ENCODE data around the gene ABHD16B. TPM values are rescaled to one million over a fixed set of nuclear protein-coding genes. Genes with fewer than 3 reads are reported as not detected.

ABHD16B gene
- total and polyA plus RNA-seq, 2 of the 13 experiments (the other 11 are each of a cell fraction or from before 2014, with no cell fraction given), result not detected

DNA sequence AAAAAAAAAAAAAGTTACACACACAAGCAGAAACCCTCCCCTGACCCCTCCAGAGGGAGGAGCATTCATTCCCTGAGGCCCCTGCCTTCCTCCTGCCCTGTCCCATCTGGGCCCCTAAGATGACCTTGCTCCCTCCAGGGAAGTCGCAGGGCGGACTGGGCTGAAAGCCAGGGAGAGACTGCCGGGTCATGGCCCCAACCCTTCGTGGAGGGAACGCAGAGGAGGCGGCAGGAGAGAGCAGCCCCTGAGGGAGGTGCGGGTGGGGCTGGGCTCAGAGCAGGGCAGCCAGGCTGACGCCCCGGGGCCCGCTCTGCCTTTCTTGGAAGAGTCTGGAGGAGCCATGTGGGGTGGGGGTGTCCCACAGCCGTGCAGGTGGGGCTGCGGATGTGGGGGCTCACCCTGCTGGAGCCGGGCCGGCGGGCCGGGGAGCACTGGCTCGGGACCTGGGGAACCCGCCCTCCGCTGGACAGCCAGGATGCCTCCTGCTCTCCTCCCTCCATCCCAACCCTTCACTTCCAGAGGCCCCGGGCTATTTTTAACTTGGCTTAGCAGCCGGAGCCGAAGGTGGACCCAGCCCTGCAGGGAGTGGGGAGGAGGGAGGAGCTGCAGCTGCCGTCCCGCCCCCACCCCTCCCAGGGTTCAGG lies 15.0 kb upstream of the ABHD16B start (continued):
- TF ChIP-seq KDM5B (CRISPR knock-in tag; IDR thresholded peaks at IDR 0.05; ENCODE audit: borderline replicate concordance), result 0 out of 2 replicates have a peak, but pooled peaks have one; percentile 31
- TF ChIP-seq POGZ (CRISPR knock-in tag; IDR thresholded peaks at IDR 0.05), result peak; percentile 39; the same call in 1 of the 2 replicates
- no peak for TF ChIP-seq ZNF383 (CRISPR knock-in tag; IDR thresholded peaks at IDR 0.05; ENCODE audit: borderline replicate concordance)
- TF ChIP-seq NFE2L1 (CRISPR knock-in tag; IDR thresholded peaks at IDR 0.05; ENCODE audit: borderline replicate concordance), result no peak
- TF ChIP-seq NFKBIZ (CRISPR knock-in tag; IDR thresholded peaks at IDR 0.05), result no peak
- no peak for TF ChIP-seq TBL1XR1 (IDR thresholded peaks at IDR 0.05; ENCODE audit: borderline replicate concordance, low read length, partially characterized antibody)
- TF ChIP-seq ZNF674 (CRISPR knock-in tag; IDR thresholded peaks at IDR 0.05; ENCODE audit: low read depth), result no peak
- TF ChIP-seq NFATC3 (CRISPR knock-in tag; IDR thresholded peaks at IDR 0.05), result no peak
- TF ChIP-seq, protein P1, sequence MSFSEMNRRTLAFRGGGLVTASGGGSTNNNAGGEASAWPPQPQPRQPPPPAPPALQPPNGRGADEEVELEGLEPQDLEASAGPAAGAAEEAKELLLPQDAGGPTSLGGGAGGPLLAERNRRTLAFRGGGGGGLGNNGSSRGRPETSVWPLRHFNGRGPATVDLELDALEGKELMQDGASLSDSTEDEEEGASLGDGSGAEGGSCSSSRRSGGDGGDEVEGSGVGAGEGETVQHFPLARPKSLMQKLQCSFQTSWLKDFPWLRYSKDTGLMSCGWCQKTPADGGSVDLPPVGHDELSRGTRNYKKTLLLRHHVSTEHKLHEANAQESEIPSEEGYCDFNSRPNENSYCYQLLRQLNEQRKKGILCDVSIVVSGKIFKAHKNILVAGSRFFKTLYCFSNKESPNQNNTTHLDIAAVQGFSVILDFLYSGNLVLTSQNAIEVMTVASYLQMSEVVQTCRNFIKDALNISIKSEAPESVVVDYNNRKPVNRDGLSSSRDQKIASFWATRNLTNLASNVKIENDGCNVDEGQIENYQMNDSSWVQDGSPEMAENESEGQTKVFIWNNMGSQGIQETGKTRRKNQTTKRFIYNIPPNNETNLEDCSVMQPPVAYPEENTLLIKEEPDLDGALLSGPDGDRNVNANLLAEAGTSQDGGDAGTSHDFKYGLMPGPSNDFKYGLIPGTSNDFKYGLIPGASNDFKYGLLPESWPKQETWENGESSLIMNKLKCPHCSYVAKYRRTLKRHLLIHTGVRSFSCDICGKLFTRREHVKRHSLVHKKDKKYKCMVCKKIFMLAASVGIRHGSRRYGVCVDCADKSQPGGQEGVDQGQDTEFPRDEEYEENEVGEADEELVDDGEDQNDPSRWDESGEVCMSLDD (CRISPR knock-in tag; IDR thresholded peaks at IDR 0.05; ENCODE audit: borderline replicate concordance), result no peak; the same call in 1 of the 2 replicates
- peak; percentile 60; the same call in 1 of the 2 replicates for TF ChIP-seq ZNF790 (CRISPR knock-in tag; IDR thresholded peaks at IDR 0.05; ENCODE audit: borderline replicate concordance)
- no peak for TF ChIP-seq NFYC (CRISPR knock-in tag; IDR thresholded peaks at IDR 0.05)
- TF ChIP-seq, protein P2, sequence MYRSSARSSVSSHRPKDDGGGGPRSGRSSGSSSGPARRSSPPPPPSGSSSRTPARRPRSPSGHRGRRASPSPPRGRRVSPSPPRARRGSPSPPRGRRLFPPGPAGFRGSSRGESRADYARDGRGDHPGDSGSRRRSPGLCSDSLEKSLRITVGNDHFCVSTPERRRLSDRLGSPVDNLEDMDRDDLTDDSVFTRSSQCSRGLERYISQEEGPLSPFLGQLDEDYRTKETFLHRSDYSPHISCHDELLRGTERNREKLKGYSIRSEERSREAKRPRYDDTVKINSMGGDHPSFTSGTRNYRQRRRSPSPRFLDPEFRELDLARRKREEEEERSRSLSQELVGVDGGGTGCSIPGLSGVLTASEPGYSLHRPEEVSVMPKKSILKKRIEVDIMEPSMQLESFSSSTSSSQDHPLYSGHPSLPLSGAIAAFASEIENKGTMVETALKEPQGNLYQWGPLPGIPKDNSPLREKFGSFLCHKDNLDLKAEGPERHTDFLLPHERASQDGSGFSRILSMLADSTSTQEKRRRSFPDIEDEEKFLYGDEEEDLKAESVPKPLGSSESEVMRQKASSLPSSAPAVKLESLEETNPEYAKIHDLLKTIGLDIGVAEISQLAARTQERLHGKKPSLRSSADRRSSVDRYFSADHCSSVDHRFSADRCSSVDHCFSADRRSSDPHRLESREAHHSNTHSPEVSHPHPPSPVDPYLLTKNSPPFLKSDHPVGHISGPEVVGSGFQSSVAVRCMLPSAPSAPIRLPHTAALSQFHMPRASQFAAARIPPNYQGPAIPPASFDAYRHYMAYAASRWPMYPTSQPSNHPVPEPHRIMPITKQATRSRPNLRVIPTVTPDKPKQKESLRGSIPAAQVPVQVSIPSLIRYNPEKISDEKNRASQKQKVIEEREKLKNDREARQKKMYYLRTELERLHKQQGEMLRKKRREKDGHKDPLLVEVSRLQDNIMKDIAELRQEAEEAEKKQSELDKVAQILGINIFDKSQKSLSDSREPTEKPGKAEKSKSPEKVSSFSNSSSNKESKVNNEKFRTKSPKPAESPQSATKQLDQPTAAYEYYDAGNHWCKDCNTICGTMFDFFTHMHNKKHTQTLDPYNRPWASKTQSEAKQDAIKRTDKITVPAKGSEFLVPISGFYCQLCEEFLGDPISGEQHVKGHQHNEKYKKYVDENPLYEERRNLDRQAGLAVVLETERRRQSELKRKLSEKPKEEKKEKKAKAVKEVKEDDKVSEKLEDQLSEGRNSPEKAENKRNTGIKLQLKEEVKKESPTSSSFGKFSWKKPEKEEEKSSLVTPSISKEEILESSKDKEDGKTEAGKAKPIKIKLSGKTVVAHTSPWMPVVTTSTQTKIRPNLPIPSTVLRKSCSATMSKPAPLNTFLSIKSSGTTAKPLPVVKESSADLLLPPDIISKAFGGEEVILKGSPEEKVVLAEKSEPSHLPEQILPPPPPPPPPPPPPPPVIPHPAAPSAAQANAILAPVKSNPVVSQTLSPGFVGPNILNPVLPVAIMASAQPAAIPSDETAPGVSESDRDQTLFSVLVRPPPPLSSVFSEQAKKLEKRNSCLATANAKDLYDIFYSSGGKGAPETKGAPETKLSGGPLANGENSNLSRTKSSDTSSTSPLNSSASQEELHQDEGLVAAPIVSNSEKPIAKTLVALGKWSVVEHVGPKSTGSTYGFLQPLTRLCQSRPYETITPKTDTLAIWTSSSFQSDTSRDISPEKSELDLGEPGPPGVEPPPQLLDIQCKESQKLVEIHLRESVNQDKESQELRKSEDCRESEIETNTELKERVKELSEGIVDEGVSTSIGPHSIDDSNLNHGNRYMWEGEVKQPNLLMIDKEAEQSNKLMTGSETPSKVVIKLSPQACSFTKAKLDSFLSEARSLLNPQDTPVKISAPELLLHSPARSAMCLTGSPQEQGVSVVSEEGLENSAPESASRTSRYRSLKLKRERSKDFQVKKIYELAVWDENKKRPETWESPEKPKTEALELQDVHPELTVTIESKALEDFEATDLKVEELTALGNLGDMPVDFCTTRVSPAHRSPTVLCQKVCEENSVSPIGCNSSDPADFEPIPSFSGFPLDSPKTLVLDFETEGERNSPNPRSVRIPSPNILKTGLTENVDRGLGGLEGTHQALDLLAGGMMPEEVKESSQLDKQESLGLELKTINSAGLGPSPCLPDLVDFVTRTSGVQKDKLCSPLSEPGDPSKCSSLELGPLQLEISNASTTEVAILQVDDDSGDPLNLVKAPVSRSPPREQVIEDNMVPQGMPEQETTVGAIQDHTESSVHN (CRISPR knock-in tag; IDR thresholded peaks at IDR 0.05), result no peak
- TF ChIP-seq ESRRA (CRISPR knock-in tag; IDR thresholded peaks at IDR 0.05; ENCODE audit: low read depth), result peak; percentile 83
- TF ChIP-seq RFXAP (CRISPR knock-in tag; IDR thresholded peaks at IDR 0.05; ENCODE audit: borderline replicate concordance), result no peak
- no peak for TF ChIP-seq TEAD2 (CRISPR knock-in tag; IDR thresholded peaks at IDR 0.05)
- no peak for TF ChIP-seq RNF2 (conservative IDR thresholded peaks at IDR 0.05; ENCODE audit: low read depth)
- TF ChIP-seq, protein P3, sequence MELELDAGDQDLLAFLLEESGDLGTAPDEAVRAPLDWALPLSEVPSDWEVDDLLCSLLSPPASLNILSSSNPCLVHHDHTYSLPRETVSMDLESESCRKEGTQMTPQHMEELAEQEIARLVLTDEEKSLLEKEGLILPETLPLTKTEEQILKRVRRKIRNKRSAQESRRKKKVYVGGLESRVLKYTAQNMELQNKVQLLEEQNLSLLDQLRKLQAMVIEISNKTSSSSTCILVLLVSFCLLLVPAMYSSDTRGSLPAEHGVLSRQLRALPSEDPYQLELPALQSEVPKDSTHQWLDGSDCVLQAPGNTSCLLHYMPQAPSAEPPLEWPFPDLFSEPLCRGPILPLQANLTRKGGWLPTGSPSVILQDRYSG (CRISPR knock-in tag; IDR thresholded peaks at IDR 0.05), result no peak
- 0 out of 2 replicates have a peak, but pooled peaks have one; percentile 34 for TF ChIP-seq SALL1 (CRISPR knock-in tag; IDR thresholded peaks at IDR 0.05)
- no peak for TF ChIP-seq SATB2 (CRISPR knock-in tag; IDR thresholded peaks at IDR 0.05)

Measured in HepG2 (cell line).